ENCODE data around the gene THAP9. TPM values are rescaled to one million over a fixed set of nuclear protein-coding genes. Genes with fewer than 3 reads are reported as not detected.

Gene THAP9
- polyA plus RNA-seq, 1 of the 3 experiments (the other 2 are of a cell fraction): 1.5 TPM

- POLR2A ChIA-PET: no interaction called here
- H3K4me3 ChIP-seq (ENCODE audit: low read depth in 2 of 2, low read length in 1 of 2): no peak overlapping the region
- H3K27me3 ChIP-seq (ENCODE audit: insufficient read depth): no peaks in the 10 kb centered on the region
- no peaks in the 10 kb centered on the region for H3K9me3 ChIP-seq
- peak overlapping the region in 1 of 2 experiments; percentile 40; a peak in 2 of 4 replicates for H3K27ac ChIP-seq (ENCODE audit: low read depth in 2 of 2, low read length in 1 of 2)
- H3K36me3 ChIP-seq (replicated peaks in 1 of 2; ENCODE audit: control insufficient read depth in 1 of 2, insufficient read depth in 2 of 2, low read length in 1 of 2): peaks cover 0 to 4% of the 10 kb centered on the region in 2 experiments
- CTCF ChIA-PET: no interaction called here
- H3K9me2 ChIP-seq: no peaks in the 10 kb centered on the region
- H2AFZ ChIP-seq (ENCODE audit: low read depth): no peak overlapping the region
- DNase-seq: no peak
- peaks cover 13% of the 10 kb centered on the region; the same call in 1 of the 2 replicates for H3K79me2 ChIP-seq (ENCODE audit: insufficient read depth)
- WGBS (ENCODE audit: low lambda C conversion rate): 100% methylated on average over 1 of the region's 1 CpG
- H3K4me2 ChIP-seq: no peak overlapping the region
- TF ChIP-seq NFIC (IDR thresholded peaks at IDR 0.05; ENCODE audit: borderline replicate concordance): peak; percentile 48; the same call in 1 of the 2 replicates
- TF ChIP-seq EZH2phosphoT487 (IDR thresholded peaks at IDR 0.05; ENCODE audit: borderline replicate concordance, low read depth): no peak
- no peak for TF ChIP-seq RCOR1 (IDR thresholded peaks at IDR 0.05; ENCODE audit: low read length)
- no peak for TF ChIP-seq POLR2AphosphoS5 (IDR thresholded peaks at IDR 0.05; ENCODE audit: low read depth, low read length)
- TF ChIP-seq TCF12 (IDR thresholded peaks at IDR 0.05): 0 out of 2 replicates have a peak, but pooled peaks have one; percentile 23
- TF ChIP-seq JUND (IDR thresholded peaks at IDR 0.05): 0 out of 2 replicates have a peak, but pooled peaks have one; percentile 29
- H3K4me1 ChIP-seq (ENCODE audit: control insufficient read depth in 1 of 2, insufficient read depth in 2 of 2, low read depth in 1 of 2, low read length in 1 of 2): no peaks in the 10 kb centered on the region
- no peak overlapping the region for H3K9ac ChIP-seq
- H4K20me1 ChIP-seq (ENCODE audit: insufficient read depth): no peaks in the 10 kb centered on the region
- peaks cover 5% of the 10 kb centered on the region for H3F3A ChIP-seq (replicated peaks; ENCODE audit: insufficient read depth)
These were observed 48.2 kb downstream of the THAP9 start for GRCh38 chr4:82948647-82949204.

GRCh38 chr4:82951196-82951595 lies 50.7 kb downstream of the THAP9 start:
- no peak overlapping the region for H2AFZ ChIP-seq (ENCODE audit: low read depth)
- peak overlapping the region in 1 of 2 experiments; percentile 18; a peak in 1 of 4 replicates for H3K27ac ChIP-seq (ENCODE audit: low read depth in 2 of 2, low read length in 1 of 2)
- ChIA-PET POLR2A (no interaction called here), CTCF (interaction anchor here (0.7 to 2.1 kb wide), 2 partner anchors 14 to 320 kb away, joined by 3 to 7 read pairs; no protein-coding TSS in a partner anchor)
- H3K4me1 ChIP-seq (ENCODE audit: control insufficient read depth in 1 of 2, insufficient read depth in 2 of 2, low read depth in 1 of 2, low read length in 1 of 2): no peaks in the 10 kb centered on the region
- H3K27me3 ChIP-seq (ENCODE audit: insufficient read depth): no peaks in the 10 kb centered on the region
- H3K4me3 ChIP-seq (ENCODE audit: low read depth in 2 of 2, low read length in 1 of 2): no peak overlapping the region
- H3K4me2 ChIP-seq: no peak overlapping the region
- no peaks in the 10 kb centered on the region for H3K9me2 ChIP-seq
- no peaks in the 10 kb centered on the region for H4K20me1 ChIP-seq (ENCODE audit: insufficient read depth)
- peaks cover 22% of the 10 kb centered on the region for H3K79me2 ChIP-seq (ENCODE audit: insufficient read depth)
- H3F3A ChIP-seq (replicated peaks; ENCODE audit: insufficient read depth): peaks cover 8% of the 10 kb centered on the region
- no peak for DNase-seq
- H3K9me3 ChIP-seq: no peaks in the 10 kb centered on the region
- TF ChIP-seq GABPA (IDR thresholded peaks at IDR 0.05; ENCODE audit: low read depth) (no peak), ELF1 (IDR thresholded peaks at IDR 0.05) (no peak), RXRA (IDR thresholded peaks at IDR 0.05; ENCODE audit: borderline replicate concordance, low read depth) (no peak), NRF1 (IDR thresholded peaks at IDR 0.05; ENCODE audit: low read depth, low read length) (no peak), POLR2AphosphoS5 (IDR thresholded peaks at IDR 0.05; ENCODE audit: low read depth, low read length) (no peak), GATA2 (CRISPR knock-in tag; IDR thresholded peaks at IDR 0.05) (no peak), EZH2phosphoT487 (IDR thresholded peaks at IDR 0.05; ENCODE audit: borderline replicate concordance, low read depth) (no peak), SIN3A (IDR thresholded peaks at IDR 0.05; ENCODE audit: borderline replicate concordance, low read depth, low read length) (no peak), RCOR1 (IDR thresholded peaks at IDR 0.05; ENCODE audit: low read length) (no peak)
- 86% methylated on average over 2 of the region's 2 CpGs for WGBS (ENCODE audit: low lambda C conversion rate)
- no peak overlapping the region for H3K9ac ChIP-seq
- peaks cover 0 to 5% of the 10 kb centered on the region in 2 experiments for H3K36me3 ChIP-seq (replicated peaks in 1 of 2; ENCODE audit: control insufficient read depth in 1 of 2, insufficient read depth in 2 of 2, low read length in 1 of 2)

- POLR2A ChIA-PET: no interaction called here
- DNase-seq: no peak
These were observed 53.7 kb downstream of the THAP9 start for GRCh38 chr4:82954212-82954611.

More at GRCh38 chr4:82954212-82954611, 53.7 kb downstream of the THAP9 start:
- H3K36me3 ChIP-seq (replicated peaks in 1 of 2; ENCODE audit: control insufficient read depth in 1 of 2, insufficient read depth in 2 of 2, low read length in 1 of 2): peaks cover 0 to 8% of the 10 kb centered on the region in 2 experiments
- H4K20me1 ChIP-seq (ENCODE audit: insufficient read depth): no peaks in the 10 kb centered on the region
- no peak for TF ChIP-seq USF2 (IDR thresholded peaks at IDR 0.05; ENCODE audit: borderline replicate concordance, low read depth, low read length)
- TF ChIP-seq JUND (IDR thresholded peaks at IDR 0.05): no peak
- TF ChIP-seq PBX3 (IDR thresholded peaks at IDR 0.05): no peak
- no peak for TF ChIP-seq CHD2 (IDR thresholded peaks at IDR 0.05; ENCODE audit: low read length, partially characterized antibody)
- no peak for TF ChIP-seq SIN3A (IDR thresholded peaks at IDR 0.05; ENCODE audit: borderline replicate concordance, low read depth, low read length)
- no peak for TF ChIP-seq EP300 (IDR thresholded peaks at IDR 0.05; ENCODE audit: borderline replicate concordance in 1 of 2, low read depth in 1 of 2, low read length in 1 of 2)
- CTCF ChIA-PET: no interaction called here
- no peak overlapping the region for H3K4me2 ChIP-seq
- H3K9ac ChIP-seq: no peak overlapping the region
- H3F3A ChIP-seq (replicated peaks; ENCODE audit: insufficient read depth): peaks cover 4% of the 10 kb centered on the region
- WGBS (ENCODE audit: low lambda C conversion rate): 96% methylated on average over 4 of the region's 4 CpGs
- no peak overlapping the region for H3K27ac ChIP-seq (ENCODE audit: low read depth in 2 of 2, low read length in 1 of 2)
- no peaks in the 10 kb centered on the region for H3K9me3 ChIP-seq
- no peak overlapping the region for H3K4me3 ChIP-seq (ENCODE audit: low read depth in 2 of 2, low read length in 1 of 2)
- peaks cover 22% of the 10 kb centered on the region for H3K79me2 ChIP-seq (ENCODE audit: insufficient read depth)
- no peaks in the 10 kb centered on the region for H3K27me3 ChIP-seq (ENCODE audit: insufficient read depth)
- H2AFZ ChIP-seq (ENCODE audit: low read depth): no peak overlapping the region
- H3K4me1 ChIP-seq (ENCODE audit: control insufficient read depth in 1 of 2, insufficient read depth in 2 of 2, low read depth in 1 of 2, low read length in 1 of 2): no peaks in the 10 kb centered on the region
- H3K9me2 ChIP-seq: no peaks in the 10 kb centered on the region

All from SK-N-SH (cell line).